22Rv1 (cell line): Measurements from ENCODE around the gene PAX6.

Experiments
- CTCF ChIP-seq: fragments of 450-650 bp; IDR thresholded peaks from 2 replicates; pipeline ENCODE4 v1.5.1; 2017; ENCODE audit warnings: mild to moderate bottlenecking
- ZFX ChIP-seq: fragments of 450-650 bp; IDR thresholded peaks from 2 replicates; pipeline ENCODE4 v1.6.1; 2017; ENCODE audit warnings: antibody characterized with exemption, borderline replicate concordance

- TF ChIP-seq CTCF, result no peak
- no peak for TF ChIP-seq ZFX
Observed at GRCh38 chr11:31786996-31787685, 24.0 kb downstream of the PAX6 start.
